GM19455 (cell line): Measurements from ENCODE around the gene CAPN13.

Experiments used
- ATAC-seq: cut with Tn5 transposase; IDR thresholded peaks from one replicate; pipeline ENCODE4 v1.9.1; 2021; ENCODE audit not compliant: unreplicated experiment

CAPN13 gene

DNA sequence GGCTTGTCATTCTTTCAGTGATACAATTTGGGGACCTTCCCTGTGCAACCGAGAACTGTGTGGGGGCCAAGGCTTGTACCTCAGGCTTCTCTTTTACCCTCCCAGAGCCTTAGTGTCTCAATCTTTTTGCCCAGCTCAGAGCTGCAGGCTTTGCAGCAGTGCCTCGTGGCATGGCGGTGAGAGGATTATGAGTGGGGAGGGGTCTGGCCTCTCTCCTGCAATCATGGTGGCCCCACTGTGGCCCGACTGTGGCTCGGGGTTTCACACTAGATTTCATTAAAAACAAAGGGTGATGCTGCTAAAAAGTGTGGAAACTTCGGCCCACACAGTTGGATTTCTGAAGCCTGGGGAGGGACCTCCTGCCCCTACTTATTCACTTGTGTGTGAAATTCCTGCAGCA is 75.5 kb downstream of the CAPN13 start:
- no peak for ATAC-seq

DNA sequence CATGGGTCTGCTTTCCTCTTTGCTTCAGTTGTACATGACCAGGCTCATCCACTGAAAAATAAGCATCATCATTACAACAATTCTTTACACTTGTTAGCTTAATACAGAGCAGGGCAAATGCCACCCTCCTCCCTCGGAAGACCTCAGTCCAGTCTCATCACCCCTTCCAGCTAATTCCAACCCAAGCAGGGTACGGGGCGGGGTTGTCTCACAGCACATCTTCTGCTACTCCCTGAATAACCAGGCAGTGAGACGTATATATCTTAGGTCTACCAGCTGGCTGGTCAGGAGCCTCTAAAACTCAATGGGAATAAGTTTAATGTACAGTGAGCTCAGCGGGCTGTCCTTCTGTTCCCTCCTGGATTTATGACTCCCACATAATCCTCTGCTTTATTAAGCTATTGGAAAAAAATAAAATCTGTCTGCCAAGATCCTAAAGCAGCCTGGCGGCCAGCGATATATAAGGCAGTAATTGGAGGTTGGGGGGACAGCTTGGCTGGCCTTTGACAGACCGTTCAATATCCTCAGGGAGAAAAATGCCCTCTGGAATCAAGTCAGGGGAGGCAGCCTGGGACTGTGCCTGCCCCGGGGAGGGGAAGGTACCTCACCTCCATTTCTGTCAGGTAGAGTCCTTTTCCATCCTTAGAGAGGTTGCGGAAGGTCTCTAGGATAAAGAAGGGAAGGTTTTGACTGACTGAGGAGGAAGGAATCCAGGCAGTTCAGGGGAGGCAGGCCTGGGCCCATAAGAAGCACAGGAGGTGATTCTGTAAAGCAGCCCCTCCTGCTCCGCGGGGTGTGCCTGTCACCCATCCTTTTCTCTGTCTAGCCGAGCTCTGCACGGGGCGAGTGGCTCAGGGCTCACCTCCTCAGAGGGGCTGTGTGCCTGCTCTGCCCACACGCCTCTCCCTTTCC is 76.3 kb downstream of the CAPN13 start:
- no peak for ATAC-seq

DNA sequence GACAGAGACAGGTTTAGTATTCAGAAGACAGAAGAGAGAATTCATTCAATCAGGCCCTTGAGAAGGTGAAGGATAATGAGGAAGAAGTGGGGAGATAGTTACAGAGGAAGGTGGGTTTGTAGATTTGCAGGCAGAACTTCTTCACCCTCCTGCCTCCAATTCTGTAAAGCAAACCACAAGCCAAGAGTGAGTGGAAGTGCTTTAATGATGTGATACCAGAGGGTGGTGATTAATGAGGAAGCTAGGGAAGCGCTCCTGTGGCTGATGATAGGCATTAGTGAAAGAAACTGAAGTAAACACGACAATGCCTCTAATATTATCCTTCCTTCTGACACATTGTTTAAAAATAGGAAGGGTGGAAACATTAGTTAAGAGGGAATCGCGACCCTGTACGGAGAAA is 78.2 kb downstream of the CAPN13 start:
- no peak for ATAC-seq

DNA sequence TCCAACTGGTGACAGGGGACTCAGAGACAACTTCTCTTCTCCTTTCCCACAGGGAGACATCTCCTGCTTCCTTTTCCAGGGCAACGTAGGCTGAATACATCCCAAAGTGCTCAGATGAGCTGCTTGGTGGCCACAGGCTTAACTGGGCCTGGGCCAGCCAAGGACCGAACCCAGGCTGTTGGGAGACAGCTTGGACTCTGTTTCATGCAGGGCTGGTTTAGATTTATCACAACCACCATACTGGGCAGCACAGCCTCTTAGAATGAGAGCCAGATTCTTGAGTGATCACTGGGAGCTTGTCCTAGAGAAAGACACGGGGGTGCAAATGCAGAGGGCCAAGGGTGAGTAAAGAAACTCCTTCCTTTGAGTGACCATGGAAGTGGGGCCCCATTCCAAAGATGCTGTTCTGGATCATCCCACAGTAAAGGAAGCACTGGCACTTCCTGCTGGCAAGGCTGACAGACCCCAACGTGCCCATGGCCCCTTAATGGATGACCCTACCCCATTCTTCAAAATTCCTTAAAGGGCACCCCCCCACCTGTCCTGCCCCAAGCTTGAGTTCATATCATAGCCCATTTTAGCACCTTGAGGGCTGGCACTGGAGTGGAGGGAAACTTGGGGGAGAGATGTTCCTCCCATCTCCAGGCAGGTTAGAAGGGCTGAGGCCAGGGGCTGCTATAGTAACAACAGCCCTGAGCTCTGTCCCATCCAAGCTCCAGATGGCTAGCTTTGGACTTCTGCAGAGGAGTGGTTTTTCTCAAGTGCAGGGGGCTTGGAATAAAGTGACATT is 84.1 kb downstream of the CAPN13 start:
- ATAC-seq: no peak

DNA sequence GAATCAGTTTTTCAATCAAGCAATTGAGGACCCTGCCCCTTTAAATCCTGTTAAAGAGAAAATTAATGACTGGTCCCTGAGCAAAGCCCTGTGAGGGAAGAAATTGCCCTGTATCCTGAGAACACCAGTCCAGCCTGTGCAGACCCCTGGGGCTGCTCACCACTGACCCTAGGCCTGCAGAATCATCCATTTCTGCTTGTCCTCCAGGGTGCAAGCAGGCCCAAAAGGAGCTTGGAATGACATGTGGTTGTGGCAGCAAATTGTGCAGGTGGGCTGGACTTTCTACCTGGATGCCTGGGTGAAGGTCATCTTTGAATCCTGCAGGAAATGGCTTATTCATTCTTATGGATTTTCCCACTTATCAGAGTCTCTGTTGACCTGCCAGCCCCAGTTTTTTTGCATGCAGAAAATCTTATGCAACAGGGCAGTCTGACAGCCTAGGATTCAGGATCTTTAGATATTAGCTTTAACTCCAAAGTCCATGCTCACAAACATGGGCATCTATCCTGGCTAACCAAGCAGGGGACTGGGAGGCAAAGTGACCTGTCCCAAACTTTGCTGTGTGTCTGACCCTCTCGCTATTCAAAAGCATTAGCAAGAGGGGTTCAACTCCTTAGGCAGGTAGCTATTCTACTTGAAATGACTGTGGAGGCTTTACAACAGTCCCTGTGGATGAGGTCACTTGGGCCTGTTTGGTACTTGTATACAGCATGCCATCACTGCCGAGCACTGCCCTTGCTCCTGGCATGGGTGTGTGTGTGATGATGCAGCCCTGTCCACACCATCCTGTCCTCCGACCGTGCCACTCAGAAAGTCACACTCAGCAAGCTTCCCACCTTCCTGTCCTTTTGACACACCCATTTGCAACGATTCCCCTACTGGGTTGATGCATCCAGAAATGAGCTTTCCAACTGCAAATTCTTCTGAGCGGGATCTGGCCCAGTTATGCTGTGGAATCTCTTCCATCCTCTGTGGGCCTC is 85.3 kb downstream of the CAPN13 start:
- ATAC-seq: no peak

DNA sequence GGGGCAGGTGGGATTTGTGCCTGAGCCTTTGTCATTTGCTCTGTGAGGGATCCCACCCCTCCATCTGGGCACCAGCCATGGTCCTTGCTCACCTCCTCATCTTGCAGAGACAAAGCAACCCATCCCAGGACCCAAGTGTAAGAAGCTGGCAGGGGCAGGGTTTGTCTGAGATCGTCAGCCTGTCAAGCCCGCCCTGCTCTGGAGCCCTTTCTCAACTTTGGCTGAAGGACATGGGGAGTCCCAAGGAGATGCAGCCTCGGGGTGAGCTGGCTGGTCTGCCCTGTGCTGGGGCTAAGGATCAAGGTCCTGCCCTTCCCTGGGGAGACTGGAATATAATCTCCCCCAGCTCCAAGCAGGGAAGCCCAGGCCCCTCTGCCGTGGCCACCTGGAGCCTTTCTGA is 86.0 kb downstream of the CAPN13 start:
- no peak for ATAC-seq

DNA sequence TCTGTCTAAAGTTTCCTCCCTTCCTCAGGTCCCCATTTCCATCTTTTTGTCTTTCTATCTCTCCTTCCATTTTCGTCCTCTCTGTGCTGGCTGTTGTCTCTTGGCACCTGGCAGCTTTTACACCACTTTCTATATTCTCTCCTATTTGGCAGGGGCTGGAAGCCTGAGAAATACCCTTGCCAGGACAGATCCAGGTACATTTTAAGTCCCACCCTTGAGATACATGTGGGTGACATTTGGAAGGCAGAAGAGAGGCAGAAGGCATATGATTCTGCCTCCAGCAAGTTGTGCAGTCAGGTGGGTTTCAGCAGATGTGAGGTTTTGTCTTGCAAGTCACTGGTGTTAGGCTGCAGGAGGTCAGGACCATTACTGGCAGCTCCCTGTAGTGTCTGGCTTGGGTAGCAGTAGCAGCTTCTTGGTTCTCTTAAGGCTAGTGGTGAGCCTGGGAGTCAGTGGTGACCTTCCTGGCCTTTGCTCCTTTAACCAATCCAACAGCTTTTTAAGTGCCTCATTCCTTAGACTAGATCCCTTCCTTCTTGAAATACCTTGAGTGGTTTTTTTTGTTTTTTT is 90.1 kb downstream of the CAPN13 start:
- ATAC-seq: no peak

DNA sequence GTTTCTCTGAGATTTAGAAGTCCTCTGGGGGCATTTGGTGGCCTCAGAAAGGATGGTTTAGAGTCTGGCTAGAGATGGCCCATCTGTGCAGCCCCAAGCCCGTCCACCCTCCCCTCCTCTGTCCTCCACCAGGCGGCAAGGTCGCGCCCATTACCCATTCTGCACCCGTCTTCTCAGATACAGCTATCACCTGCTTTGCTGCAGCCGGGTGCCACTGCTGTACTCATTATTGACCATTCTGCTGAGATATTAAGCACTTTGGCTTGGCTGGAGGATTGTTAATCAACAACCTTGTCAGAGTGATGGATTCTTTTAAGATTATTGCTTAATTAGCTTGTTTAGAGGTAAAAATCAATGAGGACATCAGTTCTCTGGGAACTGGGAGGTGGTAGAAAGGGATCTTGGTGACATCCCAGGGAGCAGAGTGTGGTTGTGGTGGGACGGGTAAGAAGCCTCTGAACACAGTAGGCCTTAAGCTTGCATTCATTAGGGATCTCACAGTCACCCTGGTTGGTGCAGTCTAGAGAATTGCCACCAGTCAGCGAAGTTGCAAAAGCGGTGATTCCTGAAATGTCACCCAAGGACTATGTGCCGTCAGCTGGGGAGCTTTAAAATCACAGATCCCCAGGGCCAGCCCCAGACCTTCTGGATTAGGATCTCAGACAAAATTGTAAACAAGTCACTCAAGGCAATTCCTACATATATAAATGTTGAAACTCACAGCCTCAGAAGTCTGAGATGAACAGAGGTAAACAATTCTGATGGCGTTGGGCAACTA is 90.9 kb downstream of the CAPN13 start:
- no peak for ATAC-seq

DNA sequence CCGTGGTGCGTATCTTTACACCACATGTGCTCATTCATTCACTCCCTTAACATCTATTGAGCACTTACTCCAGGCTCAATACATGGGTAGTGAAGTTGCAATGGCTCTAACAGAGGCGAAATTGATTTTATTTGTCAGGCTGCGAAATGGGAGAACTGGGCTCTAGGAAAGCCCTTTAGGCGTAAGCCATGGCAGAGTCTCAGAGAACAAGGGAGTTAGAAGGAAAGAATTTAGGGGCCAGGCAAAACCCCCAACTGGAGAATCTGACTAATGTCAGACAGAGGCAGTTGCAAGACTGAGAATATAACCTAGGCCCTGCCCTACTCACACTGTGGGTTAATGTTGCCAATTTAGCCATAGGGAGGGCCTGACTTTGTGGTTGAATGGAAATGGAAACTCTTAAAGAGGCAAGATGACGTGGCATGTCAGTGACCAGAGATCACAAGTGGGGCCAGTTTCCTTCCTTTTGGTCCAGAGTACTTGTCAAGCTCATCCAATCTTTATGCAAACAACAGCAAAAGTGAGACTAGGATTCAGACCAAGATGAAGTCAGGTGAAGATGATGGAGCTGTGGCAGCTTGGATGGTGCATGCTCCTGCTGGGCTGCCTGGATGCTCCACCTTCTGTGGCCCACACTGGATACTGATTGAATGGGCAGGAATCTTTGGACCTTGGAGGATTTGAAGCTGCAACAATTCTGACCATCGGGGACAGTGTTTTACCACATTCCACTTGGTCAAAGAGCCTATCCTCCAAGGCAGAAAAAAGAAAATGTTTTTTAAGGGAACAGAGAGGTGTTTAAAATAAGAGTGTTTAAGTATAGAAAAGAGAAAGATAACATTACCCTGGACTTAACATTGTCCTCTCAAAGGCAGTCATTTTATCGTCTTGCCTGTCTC is 92.2 kb downstream of the CAPN13 start:
- no peak for ATAC-seq

DNA sequence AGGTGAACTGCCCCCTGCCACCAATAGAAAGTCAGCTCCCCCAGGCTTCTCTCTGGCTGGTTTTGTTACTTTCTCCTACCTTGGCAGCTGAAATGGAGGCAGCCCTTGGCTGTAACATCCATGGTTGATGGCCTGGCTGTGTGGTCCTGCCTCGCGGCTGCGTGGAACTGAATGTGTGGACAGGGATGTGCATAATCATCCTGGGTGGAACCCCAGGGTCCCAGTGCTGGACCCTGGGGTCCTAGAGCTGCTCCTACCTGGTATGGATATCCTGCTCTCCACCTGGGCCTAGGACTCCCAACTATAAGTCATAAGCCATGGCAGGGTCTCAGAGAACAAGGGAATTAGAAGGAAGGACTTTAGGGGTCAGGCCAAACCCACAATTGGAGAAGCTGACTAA is 93.5 kb downstream of the CAPN13 start:
- ATAC-seq: no peak

DNA sequence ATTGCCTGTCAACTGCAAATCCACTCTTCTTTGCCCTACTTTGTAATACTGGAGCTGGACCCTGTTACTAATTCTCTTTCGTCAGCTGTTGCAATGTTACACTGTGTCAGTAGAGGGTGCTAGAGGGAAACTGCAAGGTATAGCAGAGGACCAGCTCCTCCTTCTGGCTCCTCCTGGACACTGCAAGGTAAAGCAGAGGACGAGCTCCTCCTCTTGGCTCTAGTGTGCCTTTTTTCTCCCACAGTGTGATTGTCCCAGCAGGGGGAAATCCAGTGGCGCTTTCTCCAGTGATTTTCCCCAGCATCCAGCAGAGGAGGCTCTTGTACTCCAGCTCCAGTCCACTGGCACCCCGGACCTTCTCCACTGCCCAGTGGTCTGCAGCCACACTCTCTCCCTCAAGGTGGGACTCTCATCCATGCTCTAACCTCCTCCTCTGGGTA is 95.6 kb downstream of the CAPN13 start:
- peak; percentile 70 for ATAC-seq

DNA sequence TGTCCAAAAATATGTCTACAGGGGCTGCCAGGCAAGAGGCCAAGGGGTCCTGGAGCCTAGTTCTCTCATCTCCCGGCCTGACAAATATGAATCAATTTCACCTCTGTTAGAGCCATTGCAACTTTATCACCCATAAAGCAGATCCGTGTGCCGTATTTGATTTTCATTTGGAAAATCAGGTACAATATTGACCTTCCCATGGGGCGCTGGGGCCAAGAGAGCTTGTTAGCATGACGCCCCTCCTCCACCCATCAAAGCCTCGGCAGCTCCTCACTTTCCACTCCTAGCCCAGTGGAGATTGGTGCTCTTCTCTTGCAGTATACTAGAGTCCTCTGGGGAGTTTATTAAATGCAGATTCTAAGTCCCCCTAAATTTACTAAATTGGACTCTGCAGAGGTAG is 96.8 kb downstream of the CAPN13 start:
- no peak for ATAC-seq

DNA sequence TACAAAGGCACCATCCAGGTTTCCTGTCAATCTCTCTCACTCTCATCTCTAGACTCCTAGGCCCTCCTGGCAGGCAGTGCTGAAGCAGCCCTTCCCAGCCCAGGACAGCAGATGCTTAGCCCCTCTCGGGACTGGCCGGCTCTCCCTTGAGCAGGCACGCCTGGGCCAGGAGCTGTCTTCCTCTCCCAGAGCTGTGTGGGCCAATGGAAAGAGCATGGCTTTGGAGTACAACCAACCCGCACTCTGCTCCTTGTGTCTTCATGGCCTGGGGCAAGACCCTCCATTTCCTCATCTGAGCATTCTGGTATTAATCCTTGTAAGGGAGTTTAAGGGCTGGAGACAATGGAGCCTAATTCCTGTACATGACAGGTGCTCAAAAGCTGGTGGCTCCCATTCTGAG is 97.2 kb downstream of the CAPN13 start:
- no peak for ATAC-seq

DNA sequence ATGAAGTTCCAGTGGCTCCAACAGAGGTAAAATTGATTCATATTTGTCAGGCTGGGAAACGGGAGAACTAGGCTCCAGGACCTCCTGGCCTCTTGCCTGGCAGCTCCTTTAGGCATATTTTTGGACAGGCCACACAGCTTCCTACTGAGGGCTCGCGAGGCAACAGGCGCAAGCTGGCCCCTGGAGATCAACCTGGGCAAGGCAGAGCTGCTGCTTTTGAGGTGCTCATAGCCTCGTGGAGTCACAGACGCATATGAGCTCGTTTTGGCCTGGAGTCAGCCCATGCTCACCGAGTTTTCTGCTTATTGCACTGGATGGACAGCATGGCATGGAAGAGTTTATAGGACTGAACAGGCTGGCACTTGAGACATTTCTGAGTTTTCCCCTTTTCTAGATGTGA is 97.7 kb downstream of the CAPN13 start:
- ATAC-seq: no peak

DNA sequence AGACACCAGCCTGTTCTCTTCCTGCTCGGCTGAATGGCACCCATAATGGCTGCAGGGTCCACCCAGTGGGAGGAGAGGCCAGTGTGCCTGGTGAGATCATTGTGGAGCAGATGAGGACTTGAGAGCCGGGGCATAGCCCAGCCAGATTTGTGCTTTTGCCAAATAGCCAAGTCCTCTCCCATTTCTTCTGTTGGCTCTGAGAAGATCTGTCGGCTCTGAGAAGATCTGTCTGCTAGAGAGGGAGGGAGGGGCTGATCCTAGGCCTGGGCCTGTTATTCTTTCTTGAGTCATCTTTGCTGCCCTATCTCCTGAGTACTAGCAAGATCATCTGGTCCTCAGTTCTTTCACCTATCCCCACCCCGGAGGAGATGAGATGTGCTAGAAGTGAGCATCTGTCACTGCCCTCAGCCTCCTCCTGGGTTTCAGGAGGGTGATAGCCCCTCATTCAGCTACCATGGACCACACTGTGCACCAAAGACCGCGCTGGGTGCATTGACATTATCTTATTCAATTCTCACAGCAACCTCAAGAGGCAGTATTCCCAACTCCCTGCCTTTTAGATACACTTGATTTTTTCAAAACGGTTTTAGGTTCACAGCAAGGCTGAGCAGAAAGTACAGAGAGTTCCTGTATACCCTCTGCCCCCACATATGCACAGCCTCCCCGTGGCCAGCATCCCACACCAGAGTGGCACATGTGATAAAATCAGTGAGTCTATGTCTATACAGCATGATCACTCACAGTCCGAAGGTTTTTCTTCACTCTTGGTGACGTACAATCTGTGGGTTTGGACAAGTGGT is 98.6 kb downstream of the CAPN13 start:
- ATAC-seq: no peak

DNA sequence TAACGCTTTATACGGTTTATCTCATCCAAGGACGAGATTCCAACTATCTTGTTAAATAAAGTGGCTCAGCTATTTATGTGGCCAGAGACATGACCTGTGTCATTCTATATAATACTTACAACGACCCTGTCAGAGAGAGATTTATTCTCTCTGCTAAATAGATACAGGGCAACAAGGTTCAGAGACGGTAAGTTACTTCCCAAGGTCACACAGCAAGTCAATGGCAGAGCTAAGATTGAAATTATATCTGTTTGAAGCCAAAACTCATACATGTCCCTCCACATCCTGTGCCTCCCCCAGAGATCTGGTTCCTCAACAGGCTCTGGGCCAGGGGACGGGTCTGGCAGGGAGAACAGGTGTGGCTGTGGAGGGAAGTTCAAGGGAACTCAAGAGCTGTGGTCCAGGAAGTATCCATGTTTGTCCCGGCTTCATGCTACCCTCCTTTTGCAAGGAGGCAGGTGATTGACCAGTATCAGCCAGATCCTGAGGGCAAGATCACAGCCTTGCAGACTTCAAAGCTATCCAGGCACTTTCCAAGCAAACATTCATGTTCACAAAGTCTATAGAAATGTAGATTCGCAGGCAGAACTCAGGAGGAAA is 99.8 kb downstream of the CAPN13 start:
- ATAC-seq: no peak

DNA sequence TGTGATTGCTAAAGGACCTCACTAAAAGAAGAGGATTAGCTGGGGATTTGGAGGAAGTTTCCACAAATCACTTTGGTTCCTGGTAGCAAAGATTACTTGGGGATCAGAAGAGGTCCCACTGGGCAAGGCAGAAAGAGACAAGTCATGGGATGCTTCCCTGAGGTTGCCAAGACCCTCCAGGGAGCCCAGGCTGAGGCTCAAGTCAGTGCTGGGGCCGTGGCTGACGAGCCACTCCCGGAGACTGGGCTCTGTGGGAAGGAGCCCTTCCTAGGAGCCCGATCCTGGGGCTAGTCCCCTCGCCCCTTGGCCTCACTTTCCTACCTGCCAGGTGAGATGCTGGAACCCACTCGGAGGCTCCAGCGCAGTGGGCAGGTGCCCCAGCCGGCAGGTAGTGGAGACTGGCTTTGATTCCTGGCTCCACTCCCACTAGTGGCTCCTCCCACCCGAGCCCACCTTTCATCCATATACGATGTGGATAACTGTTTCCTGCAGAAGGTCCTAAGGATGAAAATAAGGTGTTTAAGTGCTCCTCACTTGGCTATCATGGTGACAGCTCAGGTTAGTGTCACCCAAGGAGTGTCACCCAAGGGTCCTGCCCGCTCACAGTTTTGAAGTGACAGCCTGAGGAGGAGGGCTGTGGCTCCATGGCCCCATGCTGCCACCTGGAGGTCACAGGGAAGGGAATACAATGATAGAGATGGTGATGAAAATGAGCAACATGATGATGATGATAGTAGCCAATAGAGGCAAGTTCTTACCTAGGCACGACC is 100.5 kb downstream of the CAPN13 start:
- ATAC-seq: no peak
